Measurements from ENCODE around the gene PODN.

PODN gene

DNA sequence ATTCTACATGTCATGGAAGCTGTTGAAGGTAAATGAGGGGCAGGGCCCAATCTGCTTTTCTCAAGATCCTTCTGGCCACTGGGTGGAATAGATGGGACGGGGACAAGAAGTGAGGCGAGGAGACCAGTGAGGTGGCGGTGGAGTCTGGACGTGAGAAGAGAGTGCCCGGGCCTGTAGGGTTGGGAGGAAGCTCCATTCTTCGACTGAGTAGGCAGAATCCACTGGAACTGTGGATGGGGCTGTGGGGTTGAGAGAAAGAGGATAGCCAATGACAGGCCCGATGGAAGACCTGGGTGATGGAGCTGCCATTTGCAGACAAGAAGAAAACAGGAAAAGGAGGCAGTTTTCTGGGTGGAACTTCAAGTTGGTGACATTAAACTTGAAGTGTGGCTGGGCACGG lies 70.2 kb downstream of the PODN start:
- DNase-seq: no peak

DNA sequence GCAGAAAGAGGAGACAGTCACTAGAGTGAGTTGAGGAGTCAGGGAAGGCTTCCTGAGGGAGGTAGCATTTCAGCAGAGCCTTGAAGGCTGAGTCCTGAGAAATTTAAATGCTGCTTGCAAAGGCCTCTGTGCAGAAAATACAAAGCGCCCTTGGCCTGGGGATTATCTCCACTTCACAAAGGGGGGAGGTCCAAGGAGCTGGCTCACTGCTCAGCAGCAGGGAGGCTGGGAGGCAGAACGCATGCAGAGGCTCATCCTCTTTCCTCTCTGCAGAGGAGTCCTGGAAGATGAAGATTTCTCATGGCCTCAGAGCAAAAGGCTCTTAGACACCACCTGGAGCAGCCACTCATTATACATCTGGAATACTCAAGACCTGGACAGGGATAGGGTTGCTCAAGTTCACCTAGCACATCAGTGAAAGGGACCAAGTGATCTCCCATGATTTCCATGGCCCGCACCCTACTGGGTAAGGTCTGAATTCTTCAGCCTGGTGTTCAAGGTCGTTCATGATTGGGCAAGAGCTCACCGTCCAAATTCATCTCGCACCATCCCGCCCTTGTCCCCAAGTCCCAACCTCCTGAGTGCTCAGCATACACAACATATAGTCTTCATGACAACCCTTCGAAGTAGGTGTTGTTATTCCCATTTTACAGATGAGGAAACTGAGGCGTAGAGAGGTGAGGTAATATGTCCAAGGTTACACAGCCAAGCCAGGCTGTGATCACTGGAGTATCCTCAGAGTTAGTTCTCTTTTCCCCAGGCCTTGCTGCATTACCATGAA lies 71.4 kb downstream of the PODN start:
- DNase-seq: no peak

DNA sequence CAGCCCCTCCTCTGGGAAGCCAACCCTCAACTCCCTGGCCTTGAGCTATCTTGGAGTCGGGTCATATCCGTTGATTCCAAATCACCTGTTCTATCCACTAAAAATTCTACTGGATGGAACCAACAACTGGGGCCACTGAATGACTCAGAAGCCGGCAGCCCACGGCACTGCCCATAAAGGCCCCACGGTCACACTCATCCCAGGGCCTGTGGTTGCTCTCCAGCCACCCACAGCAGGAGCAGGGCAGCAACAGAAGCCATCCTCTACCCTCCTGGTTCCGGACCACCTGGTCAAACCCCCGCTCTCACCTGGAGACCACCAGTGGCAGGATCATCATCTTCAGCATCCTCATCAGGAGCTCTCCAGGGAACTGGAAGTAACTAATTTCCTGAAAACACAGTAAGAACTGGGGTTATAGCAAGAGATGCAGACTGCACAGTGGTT lies 72.1 kb downstream of the PODN start:
- DNase-seq: no peak
